PC-3 (cell line): Measurements from ENCODE around the gene PKDCC. TPM values are rescaled to one million over a fixed set of nuclear protein-coding genes. Genes with fewer than 3 reads are reported as not detected.
A peak's percentile ranks its signal among the peaks of the same experiment; 100 is the strongest.

Experiments
- ATAC-seq: fragments of 200-7000 bp; cut with Tn5 transposase; 2 replicates; pipeline ENCODE4 v1.9.1; 2020; ENCODE audit warnings: mild to moderate bottlenecking, moderate library complexity
- BruUV-seq: library from RNA; stranded (reverse); fragments of 400-500 nt; replicated peaks from 2 replicates; lab custom pipeline; 2021; lab: Mats Ljungman, UMichigan
- CTCF ChIA-PET: fragments of 300-600 bp; sonication (Branson Sonifier 250); formaldehyde crosslinking; loops from one replicate; lab custom pipeline; 2022; ENCODE audit warnings: antibody characterized with exemption; lab: Charles Lee
- POLR2A ChIA-PET: fragments of 300-600 bp; sonication (Branson Sonifier 250); formaldehyde crosslinking; loops from one replicate; lab custom pipeline; 2022; ENCODE audit warnings: antibody characterized with exemption; ENCODE audit not compliant: unreplicated experiment; lab: Charles Lee
- DNase-seq: peaks from one replicate; pipeline ENCODE4 v3.0.0-alpha.2; 2015
- H2AFZ ChIP-seq: fragments of 300-600 bp; sonication (generic); 2 replicates; pipeline ENCODE4 v1.6.0; 2016; ENCODE audit warnings: antibody characterized with exemption, low read length
- H3F3A ChIP-seq: fragments of 300-600 bp; sonication (generic); one replicate; pipeline ENCODE4 v1.6.0; 2017; ENCODE audit warnings: antibody characterized with exemption, low read length, control low read depth, mild to moderate bottlenecking; ENCODE audit not compliant: unreplicated experiment
- H3K27ac ChIP-seq: fragments of 300-600 bp; sonication (generic); 2 replicates; pipeline ENCODE4 v1.5.1; 2016; ENCODE audit warnings: mild to moderate bottlenecking, low read length
- H3K27me3 ChIP-seq: fragments of 300-600 bp; sonication (generic); 2 replicates; pipeline ENCODE4 v1.6.1; 2016; ENCODE audit warnings: low read length, mixed read lengths
- H3K36me3 ChIP-seq: fragments of 300-600 bp; sonication (generic); 2 replicates; pipeline ENCODE4 v1.6.1; 2016; ENCODE audit warnings: low read depth, mixed run types, low read length, mixed read lengths
- H3K4me1 ChIP-seq: fragments of 300-600 bp; sonication (generic); 2 replicates; pipeline ENCODE4 v1.5.1; 2016; ENCODE audit warnings: low read length; ENCODE audit not compliant: insufficient read depth
- H3K4me2 ChIP-seq: fragments of 300-600 bp; sonication (generic); 2 replicates; pipeline ENCODE4 v1.6.0; 2016; ENCODE audit warnings: low read length
- H3K4me3 ChIP-seq: fragments of 300-600 bp; sonication (generic); 2 replicates; pipeline ENCODE4 v1.5.1; 2016; ENCODE audit warnings: mild to moderate bottlenecking, low read length, mixed read lengths
- H3K79me2 ChIP-seq: fragments of 300-600 bp; sonication (generic); 2 replicates; pipeline ENCODE4 v1.6.1; 2017; ENCODE audit warnings: low read length, mixed read lengths
- H3K9ac ChIP-seq: fragments of 300-600 bp; sonication (generic); 2 replicates; pipeline ENCODE4 v1.6.0; 2016; ENCODE audit warnings: mild to moderate bottlenecking, low read length
- H3K9me2 ChIP-seq: fragments of 300-600 bp; sonication (generic); replicated peaks from 2 replicates; pipeline ENCODE4 v1.6.1; 2016; ENCODE audit warnings: mixed run types, low read length, mixed read lengths
- H3K9me3 ChIP-seq: fragments of 300-600 bp; sonication (generic); 2 replicates; pipeline ENCODE4 v1.6.1; 2016; ENCODE audit warnings: low read length, mixed read lengths
- H4K20me1 ChIP-seq: fragments of 300-600 bp; sonication (generic); 2 replicates; pipeline ENCODE4 v1.6.1; 2016; ENCODE audit warnings: low read length, mixed read lengths
- CTCF ChIP-seq: fragments of 300-600 bp; sonication (generic); conservative IDR thresholded peaks from 2 replicates; pipeline ENCODE4 v1.5.1; 2017; ENCODE audit warnings: antibody characterized with exemption, low read depth, mild to moderate bottlenecking, low read length
- EZH2 ChIP-seq: fragments of 300-600 bp; sonication (generic); IDR thresholded peaks from one replicate; pipeline ENCODE4 v1.6.1; 2017; ENCODE audit warnings: antibody characterized with exemption, mild to moderate bottlenecking, low read length; ENCODE audit not compliant: unreplicated experiment
- EZH2phosphoT487 ChIP-seq: fragments of 300-600 bp; sonication (generic); IDR thresholded peaks from 2 replicates; pipeline ENCODE4 v1.6.1; 2018; ENCODE audit warnings: mild to moderate bottlenecking, antibody characterized with exemption, low read length, borderline replicate concordance
- intact Hi-C: fragments of 100-400 bp; cut with micrococcal nuclease; formaldehyde crosslinking; loops from 2 replicates; pipeline ENCODE4 v1.9.0; 2023
- total RNA-seq: library from RNA; depleted of rRNA; stranded (reverse); fragments of >200 nt; gene quantifications from 2 replicates; pipeline ENCODE4 v1.2.3, GENCODE V29; 2014

The PKDCC gene
- total RNA-seq, 1 experiment from 2014 or later = 2.1 TPM

GRCh38 chr2:42104621-42105020 lies 56.8 kb downstream of the PKDCC start:
- POLR2A ChIA-PET = no interaction called here
- H3K4me2 ChIP-seq = no peak overlapping the region

GRCh38 chr2:42105330-42106256 lies 57.8 kb downstream of the PKDCC start:
- Histone ChIP-seq H3K4me3 (no peak overlapping the region), H3F3A (no peaks in the 10 kb centered on the region), H2AFZ (peak overlapping the region; percentile 43), H3K4me1 (peaks cover 12% of the 10 kb centered on the region; the same call in 1 of the 2 replicates), H3K27ac (no peak overlapping the region), H3K79me2 (no peaks in the 10 kb centered on the region), H3K27me3 (no peaks in the 10 kb centered on the region), H3K4me2 (no peak overlapping the region), H3K9me3 (no peaks in the 10 kb centered on the region), H3K36me3 (no peaks in the 10 kb centered on the region), H3K9me2 (no peaks in the 10 kb centered on the region), H3K9ac (no peak overlapping the region), H4K20me1 (no peaks in the 10 kb centered on the region)
- CTCF ChIA-PET = no interaction called here
- TF ChIP-seq EZH2 (no peak), CTCF (no peak), EZH2phosphoT487 (no peak)
- no TSS peak for BruUV-seq
- POLR2A ChIA-PET = no interaction called here
- no peak for ATAC-seq
- no peak for DNase-seq
- intact Hi-C loops = no loop called here

More at GRCh38 chr2:42104621-42105020, 56.8 kb downstream of the PKDCC start:
- Histone ChIP-seq H3F3A (no peaks in the 10 kb centered on the region), H2AFZ (no peak overlapping the region), H4K20me1 (no peaks in the 10 kb centered on the region), H3K9me3 (no peaks in the 10 kb centered on the region), H3K4me3 (no peak overlapping the region), H3K9ac (no peak overlapping the region), H3K9me2 (no peaks in the 10 kb centered on the region), H3K27me3 (no peaks in the 10 kb centered on the region), H3K27ac (no peak overlapping the region), H3K36me3 (no peaks in the 10 kb centered on the region), H3K79me2 (no peaks in the 10 kb centered on the region), H3K4me1 (peaks cover 12% of the 10 kb centered on the region; the same call in 1 of the 2 replicates)
- DNase-seq (no peak), ATAC-seq (no peak)
- intact Hi-C loops = no loop called here
- CTCF ChIA-PET = no interaction called here
- BruUV-seq = no TSS peak
- no peak for TF ChIP-seq EZH2

GRCh38 chr2:42106257-42106816 lies 58.5 kb downstream of the PKDCC start:
- Histone ChIP-seq H3K27ac (no peak overlapping the region), H4K20me1 (no peaks in the 10 kb centered on the region), H3K4me1 (peaks cover 12% of the 10 kb centered on the region; the same call in 1 of the 2 replicates), H3K9me2 (no peaks in the 10 kb centered on the region), H3K4me3 (no peak overlapping the region), H3K27me3 (no peaks in the 10 kb centered on the region), H2AFZ (peak overlapping the region; percentile 43), H3K9ac (no peak overlapping the region), H3K4me2 (no peak overlapping the region), H3F3A (no peaks in the 10 kb centered on the region), H3K79me2 (no peaks in the 10 kb centered on the region), H3K9me3 (no peaks in the 10 kb centered on the region), H3K36me3 (no peaks in the 10 kb centered on the region)
- POLR2A ChIA-PET = no interaction called here
- TF ChIP-seq CTCF (no peak), EZH2phosphoT487 (no peak), EZH2 (no peak)
- intact Hi-C loops = no loop called here
- BruUV-seq = no TSS peak
- ATAC-seq = no peak
- DNase-seq = no peak
- CTCF ChIA-PET = no interaction called here
